Mononuclear cell (primary cell): ENCODE measurements around the gene GLIPR2. TPM values are rescaled to one million over a fixed set of nuclear protein-coding genes. Genes with fewer than 3 reads are reported as not detected.

Source experiments
- H3K27me3 ChIP-seq: 2 replicates; pipeline ENCODE4 v1.6.0; 2011; ENCODE audit warnings: low read length, control low read depth; ENCODE audit not compliant: insufficient read depth
- H3K4me1 ChIP-seq: 2 replicates; pipeline ENCODE4 v1.5.1; 2011; ENCODE audit warnings: mild to moderate bottlenecking, low read length, control low read depth; ENCODE audit not compliant: insufficient read depth
- H3K4me3 ChIP-seq: 2 replicates; pipeline ENCODE4 v1.5.1; 2011; ENCODE audit warnings: mild to moderate bottlenecking, low read length, moderate library complexity
- H3K9me3 ChIP-seq: 2 replicates; pipeline ENCODE4 v1.5.1; 2011; ENCODE audit warnings: low read depth, mild to moderate bottlenecking, control low read depth, low read length
- total RNA-seq: library from RNA; depleted of rRNA; stranded (reverse); fragments of >200 nt; gene quantifications from one replicate; pipeline ENCODE4 v1.2.3, GENCODE V29; 2012

The GLIPR2 gene
- total RNA-seq, 1 donor, result 86.0 TPM

DNA sequence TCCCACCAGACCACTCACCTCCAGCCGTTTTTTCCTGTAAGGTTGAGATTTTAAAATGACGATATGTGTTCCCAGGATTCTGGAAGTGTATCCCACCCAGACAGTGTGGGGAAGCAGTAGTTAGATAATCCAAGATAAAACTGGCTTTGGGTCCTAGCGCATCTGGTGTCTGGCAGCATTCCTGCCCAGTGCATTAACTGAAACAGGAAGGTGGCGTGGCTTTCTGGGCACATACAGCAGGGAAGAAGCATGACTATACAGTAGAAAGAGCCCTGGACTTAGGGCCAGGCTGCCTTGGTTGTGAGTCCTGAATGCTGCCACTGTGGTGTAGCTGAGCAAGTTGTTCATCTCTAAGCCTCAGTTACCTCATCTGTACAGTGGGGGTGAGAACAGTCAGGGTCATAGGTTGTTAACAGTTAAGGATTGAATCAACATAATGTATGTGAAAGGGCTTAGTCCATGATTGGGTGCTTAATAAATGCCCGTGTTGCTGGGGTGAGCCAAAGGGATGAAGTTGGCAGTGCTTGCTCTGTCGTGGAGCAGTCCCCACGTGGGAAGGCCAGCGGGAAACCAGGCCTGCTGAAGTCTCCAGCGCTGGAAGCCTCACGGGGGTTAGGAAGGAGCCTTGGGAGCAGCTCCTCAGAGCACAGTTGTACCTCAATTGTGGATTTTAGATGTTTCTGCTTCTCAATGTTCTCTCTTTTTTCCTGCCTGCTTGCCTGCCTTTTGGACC is 72.2 kb downstream of the GLIPR2 start:
- no peak overlapping the region for H3K4me3 ChIP-seq

DNA sequence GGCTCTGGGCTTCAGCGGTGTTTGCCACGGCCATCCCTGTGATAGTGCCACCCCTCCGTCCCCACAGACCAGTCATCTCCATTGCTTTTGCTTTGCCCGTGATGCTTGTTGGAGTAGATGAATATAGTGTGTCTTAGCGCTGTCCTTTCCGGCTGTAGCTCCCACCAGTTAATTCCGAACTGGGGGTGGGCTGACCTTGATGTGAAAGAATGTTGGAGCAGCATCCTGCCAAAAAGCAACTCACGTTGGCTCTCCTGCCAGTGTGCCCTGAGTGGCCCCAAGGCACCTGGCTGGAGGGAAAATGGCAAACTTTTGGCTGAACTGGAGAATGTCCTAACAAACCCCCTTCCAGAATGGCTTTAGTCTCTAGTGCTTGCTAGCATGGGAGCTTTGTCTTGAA is 74.2 kb downstream of the GLIPR2 start:
- Histone ChIP-seq H3K4me3 (no peak overlapping the region), H3K9me3 (no peaks in the 10 kb centered on the region), H3K4me1 (peaks cover 9% of the 10 kb centered on the region), H3K27me3 (no peaks in the 10 kb centered on the region)

More for the DNA sequence above, 72.2 kb downstream of the GLIPR2 start:
- Histone ChIP-seq H3K9me3 (no peaks in the 10 kb centered on the region), H3K4me1 (peaks cover 9% of the 10 kb centered on the region), H3K27me3 (no peaks in the 10 kb centered on the region)

DNA sequence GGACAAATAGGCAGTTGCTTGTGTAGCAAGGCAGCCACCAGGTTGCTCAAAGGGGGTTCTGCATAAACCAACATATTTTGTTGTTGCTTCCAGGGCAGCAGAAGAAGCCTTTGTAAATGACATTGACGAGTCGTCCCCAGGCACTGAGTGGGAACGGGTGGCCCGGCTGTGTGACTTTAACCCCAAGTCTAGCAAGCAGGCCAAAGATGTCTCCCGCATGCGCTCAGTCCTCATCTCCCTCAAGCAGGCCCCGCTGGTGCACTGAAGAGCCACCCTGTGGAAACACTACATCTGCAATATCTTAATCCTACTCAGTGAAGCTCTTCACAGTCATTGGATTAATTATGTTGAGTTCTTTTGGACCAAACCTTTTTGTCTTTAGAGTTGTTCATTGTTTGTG is 75.0 kb downstream of the GLIPR2 start:
- Histone ChIP-seq H3K9me3 (no peaks in the 10 kb centered on the region), H3K4me1 (peaks cover 9% of the 10 kb centered on the region), H3K4me3 (no peak overlapping the region), H3K27me3 (no peaks in the 10 kb centered on the region)

DNA sequence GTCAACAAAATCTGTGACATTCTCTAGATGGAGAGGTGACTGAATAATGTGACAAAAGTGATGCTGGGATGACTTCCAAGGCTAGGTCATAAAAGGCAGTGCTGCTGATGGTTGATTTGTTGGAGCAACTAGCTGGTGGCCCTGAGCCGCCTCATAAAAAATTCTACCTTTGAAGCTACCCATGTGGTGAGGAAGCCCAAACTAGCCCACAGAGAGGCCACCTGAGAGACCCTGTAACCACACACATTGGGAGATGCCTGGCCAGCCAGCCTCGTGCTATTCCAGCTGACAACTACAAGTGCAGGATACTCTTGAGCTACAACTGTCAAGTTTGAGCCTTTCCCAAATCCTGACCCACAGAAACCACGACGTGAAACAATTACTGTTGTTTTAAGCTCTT is 76.9 kb downstream of the GLIPR2 start:
- H3K4me1 ChIP-seq, result peaks cover 2% of the 10 kb centered on the region
- H3K4me3 ChIP-seq, result no peak overlapping the region
- no peaks in the 10 kb centered on the region for H3K9me3 ChIP-seq
- H3K27me3 ChIP-seq, result no peaks in the 10 kb centered on the region

Other genes starting within 250 kb of the GLIPR2 start
- gene HRCT1, start 230.5 kb upstream of the GLIPR2 start, total RNA-seq, result not detected
- gene SPAAR, start 227.2 kb upstream of the GLIPR2 start, total RNA-seq, result not detected
- gene OR2S2, start 178.6 kb upstream of the GLIPR2 start, total RNA-seq, result not detected
- 9.2 TPM for gene RECK, start 99.8 kb upstream of the GLIPR2 start, total RNA-seq
- 1.0 TPM for gene CCIN, start 32.7 kb downstream of the GLIPR2 start, total RNA-seq
- gene CLTA, start 54.2 kb downstream of the GLIPR2 start, total RNA-seq, result 77.6 TPM
- 31.8 TPM for gene GNE, start 121.7 kb downstream of the GLIPR2 start, total RNA-seq